GM19193 (cell line): Measurements from ENCODE around the gene NLRP14.

Source experiments
- POLR2A ChIP-seq: IDR thresholded peaks from 4 replicates; pipeline ENCODE4 v1.6.1; 2011; ENCODE audit not compliant: insufficient read depth, insufficient read length; ENCODE audit errors: extremely low read depth

The NLRP14 gene

DNA sequence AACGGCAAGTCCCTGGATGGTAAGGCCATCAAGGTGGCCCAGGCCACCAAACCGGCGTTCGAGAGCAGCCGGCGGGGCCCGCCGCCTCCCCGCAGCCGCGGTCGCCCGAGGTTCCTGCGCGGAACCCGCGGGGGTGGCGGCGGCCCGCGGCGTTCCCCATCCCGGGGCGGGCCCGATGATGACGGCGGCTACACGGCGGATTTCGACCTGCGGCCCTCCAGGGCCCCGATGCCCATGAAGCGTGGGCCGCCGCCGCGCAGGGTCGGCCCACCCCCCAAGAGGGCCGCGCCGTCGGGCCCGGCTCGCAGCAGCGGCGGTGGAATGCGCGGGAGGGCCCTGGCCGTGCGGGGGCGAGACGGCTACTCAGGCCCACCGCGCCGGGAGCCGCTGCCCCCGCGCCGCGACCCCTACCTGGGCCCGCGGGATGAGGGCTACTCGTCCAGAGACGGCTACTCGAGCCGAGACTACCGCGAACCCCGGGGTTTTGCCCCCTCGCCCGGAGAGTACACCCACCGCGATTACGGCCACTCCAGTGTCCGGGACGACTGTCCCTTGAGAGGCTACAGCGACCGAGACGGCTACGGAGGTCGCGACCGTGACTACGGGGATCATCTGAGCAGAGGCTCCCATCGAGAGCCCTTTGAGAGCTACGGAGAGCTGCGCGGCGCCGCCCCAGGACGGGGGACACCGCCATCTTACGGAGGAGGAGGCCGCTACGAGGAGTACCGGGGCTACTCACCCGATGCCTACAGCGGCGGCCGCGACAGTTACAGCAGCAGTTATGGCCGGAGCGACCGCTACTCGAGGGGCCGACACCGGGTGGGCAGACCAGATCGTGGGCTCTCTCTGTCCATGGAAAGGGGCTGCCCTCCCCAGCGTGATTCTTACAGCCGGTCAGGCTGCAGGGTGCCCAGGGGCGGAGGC, 69.3 kb downstream of the NLRP14 start:
- TF ChIP-seq POLR2A = no peak

DNA sequence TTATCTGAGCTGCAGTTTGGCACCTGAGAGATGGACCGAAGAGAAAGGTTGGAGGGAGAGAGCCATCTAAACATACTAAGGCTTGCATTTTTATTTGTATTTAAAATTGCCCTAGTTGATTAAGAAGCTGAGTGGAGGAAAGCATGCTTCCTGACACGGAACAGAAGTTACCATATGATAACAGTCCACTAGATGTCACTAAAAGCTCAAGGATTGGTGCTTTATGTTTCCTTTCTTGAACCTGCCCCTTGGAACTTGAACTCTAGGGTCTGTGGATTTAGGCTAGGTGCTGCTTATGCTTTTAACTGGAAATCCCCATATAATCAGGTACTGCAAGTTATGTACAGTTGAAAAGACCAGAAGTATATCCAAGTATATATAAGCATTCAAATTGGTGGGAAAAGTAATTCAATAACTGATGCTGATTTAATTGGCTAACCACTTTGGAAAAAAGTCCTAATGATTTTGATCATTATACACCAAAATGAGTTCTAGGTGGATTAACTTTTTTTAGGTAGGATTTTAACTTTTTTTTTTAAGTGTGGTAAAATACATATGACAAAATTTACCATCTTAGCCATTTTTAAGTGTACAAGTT, 78.1 kb downstream of the NLRP14 start:
- TF ChIP-seq POLR2A = no peak

DNA sequence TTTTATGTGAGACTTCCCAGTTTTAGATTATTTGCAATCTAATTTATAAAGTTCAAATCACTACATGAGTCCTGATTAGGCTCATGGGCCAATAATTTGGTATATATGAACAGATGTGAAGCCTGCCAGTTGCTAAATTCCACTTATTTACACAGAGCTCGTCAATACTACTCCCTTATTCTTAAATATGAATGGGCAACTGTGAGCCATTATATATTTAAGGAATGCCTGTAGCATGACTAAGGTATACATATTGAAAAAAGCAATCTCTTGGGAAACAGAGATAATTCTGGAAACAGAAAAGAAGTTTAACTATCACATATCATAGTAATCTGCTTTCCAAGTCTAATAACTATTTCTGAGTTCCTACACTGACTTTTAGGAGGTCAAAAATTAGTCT, 95.5 kb downstream of the NLRP14 start:
- TF ChIP-seq POLR2A = no peak

DNA sequence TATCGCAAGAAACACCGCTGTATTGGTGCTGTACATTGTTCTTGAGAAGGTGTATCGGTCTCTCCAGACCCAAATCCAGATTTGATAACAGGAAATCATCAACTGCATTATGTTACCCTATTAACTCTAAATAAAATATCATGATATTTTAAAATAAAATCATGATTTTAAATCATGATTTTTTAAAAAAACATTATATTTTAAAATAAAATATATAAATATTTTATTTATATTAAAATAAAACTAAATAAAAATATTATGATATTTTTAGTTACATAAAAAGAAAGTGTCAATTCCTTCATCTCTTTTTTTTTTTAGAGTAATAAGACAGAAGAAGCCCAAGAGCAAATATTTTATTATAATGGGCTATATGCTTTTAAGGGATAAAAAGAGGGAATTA, 96.1 kb downstream of the NLRP14 start:
- no peak for TF ChIP-seq POLR2A
